Left forelimb (tissue), 1 donor: ENCODE results near the gene ELAC1.

ENCODE experiments used
- DNase-seq: peaks from one replicate; pipeline ENCODE4 v3.0.0-alpha.2; 2018; ENCODE audit warnings: low spot score

Gene ELAC1

GRCh38 chr18:51020536-51020935 lies 52.7 kb downstream of the ELAC1 start:
- DNase-seq = no peak

GRCh38 chr18:51021226-51021965 lies 53.6 kb downstream of the ELAC1 start:
- no peak for DNase-seq

DNA sequence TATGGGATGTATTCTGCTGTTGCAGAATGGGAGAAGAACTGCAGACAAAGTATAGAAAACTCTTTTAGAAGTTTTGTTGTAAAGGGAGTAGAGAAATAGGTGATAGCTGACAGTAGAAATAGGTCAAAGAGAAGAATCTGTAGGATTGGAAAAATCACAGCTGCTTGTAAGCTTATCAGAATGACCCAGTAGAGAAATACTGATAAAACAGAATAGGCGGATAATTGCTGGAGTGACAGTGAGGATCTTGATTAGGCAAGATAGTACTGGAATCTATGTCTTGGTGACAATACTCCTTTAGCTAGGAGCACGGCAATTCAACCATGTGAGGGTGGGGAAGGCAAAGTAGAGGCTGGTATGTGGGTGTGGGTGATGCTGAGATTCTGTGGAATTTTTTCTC lies 57.7 kb downstream of the ELAC1 start:
- no peak for DNase-seq

GRCh38 chr18:51028201-51028805 lies 60.5 kb downstream of the ELAC1 start:
- DNase-seq = no peak

DNA sequence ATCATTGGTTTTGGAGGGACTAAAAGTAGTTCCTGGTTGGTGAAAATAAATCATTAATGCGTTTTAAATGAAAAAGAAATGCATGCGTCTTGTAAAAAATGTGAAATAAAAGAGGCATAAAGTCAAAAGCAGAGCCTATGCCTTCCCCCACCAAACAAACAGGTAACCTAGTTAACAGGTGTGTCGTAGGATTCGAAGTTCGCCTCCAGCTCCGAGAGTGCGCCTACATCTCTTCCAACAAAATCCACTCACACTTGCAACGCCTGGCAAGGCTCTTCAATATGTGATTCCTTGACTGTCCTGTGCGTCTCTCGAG lies 61.5 kb downstream of the ELAC1 start:
- no peak for DNase-seq

- DNase-seq = peak; percentile 99
Observed at GRCh38 chr18:51029694-51030536, 62.1 kb downstream of the ELAC1 start, which contains the start of gene SMAD4. SMAD4 (plus strand) TSS chr18:51030213; CDS start chr18:51047047, 16,834 bp downstream.

GRCh38 chr18:51030537-51031258 lies 62.9 kb downstream of the ELAC1 start:
- DNase-seq = peak; percentile 81

- no peak for DNase-seq
Observed at GRCh38 chr18:51032193-51032592, 64.4 kb downstream of the ELAC1 start.

- no peak for DNase-seq
Observed at GRCh38 chr18:51037230-51037629, 69.4 kb downstream of the ELAC1 start.
